K562 (cell line): ENCODE data around the gene SETD1B. TPM values are rescaled to one million over a fixed set of nuclear protein-coding genes. Genes with fewer than 3 reads are reported as not detected.

Experiments used
- BMI1 ChIP-seq: fragments of 150-350 bp; IDR thresholded peaks from 2 replicates; pipeline ENCODE4 v1.6.1; 2014; ENCODE audit warnings: low read length
- CBFA2T2 ChIP-seq: fragments of 450-650 bp; conservative IDR thresholded peaks from 2 replicates; pipeline ENCODE4 v1.6.1; 2017; ENCODE audit warnings: mild to moderate bottlenecking
- CBX1 ChIP-seq: sonication (generic); IDR thresholded peaks from 2 replicates; pipeline ENCODE4 v1.6.1; 2016; ENCODE audit warnings: antibody characterized with exemption, low read depth, mild to moderate bottlenecking
- CHD7 ChIP-seq: fragments of 200-600 bp; sonication (generic); IDR thresholded peaks from one replicate; pipeline ENCODE4 v1.6.1; 2012; ENCODE audit warnings: mild to moderate bottlenecking, low read depth, low read length, inconsistent platforms
- CREB3L1 ChIP-seq: fragments of 450-650 bp; IDR thresholded peaks from 2 replicates; pipeline ENCODE4 v1.6.1; 2014; ENCODE audit warnings: low read depth, mild to moderate bottlenecking, moderate library complexity, borderline replicate concordance
- FOXJ2 ChIP-seq: fragments of 200-800 bp; sonication (Bioruptor generic); IDR thresholded peaks from 2 replicates; pipeline ENCODE4 v1.6.1; 2016; ENCODE audit warnings: missing genetic modification characterization, missing compliant biosample characterization
- TAF9B ChIP-seq: fragments of 450-650 bp; IDR thresholded peaks from 2 replicates; pipeline ENCODE4 v1.6.1; 2018; ENCODE audit warnings: mild to moderate bottlenecking; ENCODE audit not compliant: partially characterized antibody
- VEZF1 ChIP-seq: fragments of 200-800 bp; sonication (Bioruptor generic); IDR thresholded peaks from 2 replicates; pipeline ENCODE4 v1.6.1; 2017; ENCODE audit warnings: missing genetic modification characterization, missing compliant biosample characterization
- ZNF655 ChIP-seq: fragments of 250-450 bp; sonication (Bioruptor Pico); IDR thresholded peaks from 2 replicates; pipeline ENCODE4 v1.5.0; 2021
- polyA plus RNA-seq, 8 experiments: library from polyadenylated mRNA; depleted of rRNA in 4 of 8; stranded (reverse) in 5 of 8; unstranded in 3 of 8; fragments of >200 nt; fragmentation: Nextera tagmentation in 2 of 8; fragmentation: Illumina TruSeq in 1 of 8; extraction: Ambion mirVana in 2 of 8; extraction: Trizol in 1 of 8; gene quantifications; 2 replicates each; pipeline versions ENCODE4 v1.2.1 to v1.2.3, GENCODE V29; 2011 to 2014; ENCODE audit warnings: inconsistent platforms in 1 of 8, missing spikeins in 1 of 8
- total RNA-seq, 7 experiments: library from RNA; depleted of rRNA in 6 of 7; stranded (reverse); fragments of >200 nt in 6 of 7; fragmentation: Illumina TruSeq in 2 of 7; extraction: Trizol in 2 of 7; gene quantifications; 2 replicates each; pipeline versions ENCODE4 v1.2.1 to v1.2.3, GENCODE V29; 2011 to 2021; ENCODE audit warnings: low replicate concordance in 1 of 7

The SETD1B gene
- total and polyA plus RNA-seq, 9 of the 15 experiments (the other 6 are each of a cell fraction or from before 2014, with no cell fraction given), result 0.48 to 26.6 (median 2.3) TPM

GRCh38 chr12:121781998-121782979, 21.5 kb upstream of the SETD1B start (continued):
- no peak for TF ChIP-seq BMI1
- no peak for TF ChIP-seq CREB3L1
- no peak for TF ChIP-seq FOXJ2 (tag)
- TF ChIP-seq ZNF655 (CRISPR knock-in tag), result no peak
- no peak for TF ChIP-seq CHD7
- peak; percentile 63 for TF ChIP-seq VEZF1 (CRISPR knock-in tag)
- TF ChIP-seq TAF9B, result no peak
- no peak for TF ChIP-seq CBX1
- peak; percentile 93 for TF ChIP-seq CBFA2T2
